ENCODE results near the gene RARB. TPM values are rescaled to one million over a fixed set of nuclear protein-coding genes. Genes with fewer than 3 reads are reported as not detected.

Gene RARB
- total RNA-seq, 2 experiments from 2014 or later, result not detected

GRCh38 chr3:25555695-25556437 lies 127.8 kb downstream of the RARB start:
- ChIA-PET POLR2A (no interaction called here), CTCF (no interaction called here)
- Mint-ChIP-seq H3K36me3 (ENCODE audit: low read depth) (no peaks in the 10 kb centered on the region), H3K9me3 (ENCODE audit: insufficient read depth) (no peaks in the 10 kb centered on the region), H3K27me3 (ENCODE audit: low read depth) (no peaks in the 10 kb centered on the region), H3K4me1 (ENCODE audit: low read depth) (no peaks in the 10 kb centered on the region), H3K4me3 (no peak overlapping the region), H3K27ac (no peak overlapping the region)
- no peak for ATAC-seq
- DNase-seq, result no peak

GRCh38 chr3:25556447-25556846 lies 128.4 kb downstream of the RARB start:
- ChIA-PET POLR2A (no interaction called here), CTCF (no interaction called here)
- no peak for DNase-seq
- Mint-ChIP-seq H3K4me3 (no peak overlapping the region), H3K27me3 (ENCODE audit: low read depth) (peaks cover 3% of the 10 kb centered on the region), H3K36me3 (ENCODE audit: low read depth) (no peaks in the 10 kb centered on the region), H3K27ac (no peak overlapping the region), H3K4me1 (ENCODE audit: low read depth) (no peaks in the 10 kb centered on the region), H3K9me3 (ENCODE audit: insufficient read depth) (no peaks in the 10 kb centered on the region)
- no peak for ATAC-seq

- peaks cover 3% of the 10 kb centered on the region for H3K27me3 Mint-ChIP-seq (ENCODE audit: low read depth)
- no peaks in the 10 kb centered on the region for H3K36me3 Mint-ChIP-seq (ENCODE audit: low read depth)
- ChIA-PET POLR2A (no interaction called here), CTCF (no interaction called here)
- ATAC-seq (no peak), DNase-seq (no peak)
- H3K4me3 Mint-ChIP-seq, result no peak overlapping the region
- H3K27ac Mint-ChIP-seq, result no peak overlapping the region
- H3K9me3 Mint-ChIP-seq (ENCODE audit: insufficient read depth), result no peaks in the 10 kb centered on the region
- H3K4me1 Mint-ChIP-seq (ENCODE audit: low read depth), result no peaks in the 10 kb centered on the region
Observed at GRCh38 chr3:25557694-25558093, 129.6 kb downstream of the RARB start.

- POLR2A ChIA-PET, result no interaction called here
- H3K4me1 Mint-ChIP-seq (ENCODE audit: low read depth), result no peaks in the 10 kb centered on the region
- no peak for ATAC-seq
- CTCF ChIA-PET, result no interaction called here
- no peak for DNase-seq
- no peaks in the 10 kb centered on the region for H3K9me3 Mint-ChIP-seq (ENCODE audit: insufficient read depth)
- H3K27me3 Mint-ChIP-seq (ENCODE audit: low read depth), result peaks cover 3% of the 10 kb centered on the region
- H3K36me3 Mint-ChIP-seq (ENCODE audit: low read depth), result no peaks in the 10 kb centered on the region
- no peak overlapping the region for H3K4me3 Mint-ChIP-seq
- H3K27ac Mint-ChIP-seq, result no peak overlapping the region
Observed at GRCh38 chr3:25558121-25558520, 130.1 kb downstream of the RARB start.

- Mint-ChIP-seq H3K27ac (no peak overlapping the region), H3K9me3 (ENCODE audit: insufficient read depth) (no peaks in the 10 kb centered on the region), H3K4me1 (ENCODE audit: low read depth) (no peaks in the 10 kb centered on the region), H3K4me3 (no peak overlapping the region), H3K27me3 (ENCODE audit: low read depth) (peaks cover 3% of the 10 kb centered on the region), H3K36me3 (ENCODE audit: low read depth) (no peaks in the 10 kb centered on the region)
- ATAC-seq (no peak), DNase-seq (no peak)
- ChIA-PET CTCF (no interaction called here), POLR2A (no interaction called here)
Observed at GRCh38 chr3:25558796-25559195, 130.7 kb downstream of the RARB start.

GRCh38 chr3:25563601-25564000 lies 135.5 kb downstream of the RARB start:
- H3K4me1 Mint-ChIP-seq (ENCODE audit: low read depth), result no peaks in the 10 kb centered on the region
- H3K36me3 Mint-ChIP-seq (ENCODE audit: low read depth), result no peaks in the 10 kb centered on the region
- no peaks in the 10 kb centered on the region for H3K9me3 Mint-ChIP-seq (ENCODE audit: insufficient read depth)
- H3K27me3 Mint-ChIP-seq (ENCODE audit: low read depth), result peaks cover 3% of the 10 kb centered on the region
- POLR2A ChIA-PET, result no interaction called here
- DNase-seq (no peak), ATAC-seq (no peak)
- no peak overlapping the region for H3K4me3 Mint-ChIP-seq
- H3K27ac Mint-ChIP-seq, result no peak overlapping the region
- CTCF ChIA-PET, result no interaction called here

GRCh38 chr3:25564075-25564474 lies 136.0 kb downstream of the RARB start:
- ChIA-PET POLR2A (no interaction called here), CTCF (no interaction called here)
- Mint-ChIP-seq H3K4me1 (ENCODE audit: low read depth) (no peaks in the 10 kb centered on the region), H3K27me3 (ENCODE audit: low read depth) (peaks cover 3% of the 10 kb centered on the region), H3K9me3 (ENCODE audit: insufficient read depth) (no peaks in the 10 kb centered on the region), H3K27ac (no peak overlapping the region), H3K36me3 (ENCODE audit: low read depth) (no peaks in the 10 kb centered on the region), H3K4me3 (no peak overlapping the region)
- DNase-seq (no peak), ATAC-seq (no peak)

GRCh38 chr3:25565807-25566206 lies 137.7 kb downstream of the RARB start:
- Mint-ChIP-seq H3K27ac (no peak overlapping the region), H3K4me3 (no peak overlapping the region), H3K9me3 (ENCODE audit: insufficient read depth) (no peaks in the 10 kb centered on the region), H3K4me1 (ENCODE audit: low read depth) (no peaks in the 10 kb centered on the region), H3K27me3 (ENCODE audit: low read depth) (peaks cover 3% of the 10 kb centered on the region), H3K36me3 (ENCODE audit: low read depth) (no peaks in the 10 kb centered on the region)
- POLR2A ChIA-PET, result no interaction called here
- DNase-seq (no peak), ATAC-seq (no peak)
- CTCF ChIA-PET, result no interaction called here

- POLR2A ChIA-PET, result no interaction called here
- CTCF ChIA-PET, result no interaction called here
- H3K4me3 Mint-ChIP-seq, result no peak overlapping the region
- H3K36me3 Mint-ChIP-seq (ENCODE audit: low read depth), result no peaks in the 10 kb centered on the region
- no peaks in the 10 kb centered on the region for H3K4me1 Mint-ChIP-seq (ENCODE audit: low read depth)
- no peak overlapping the region for H3K27ac Mint-ChIP-seq
- H3K27me3 Mint-ChIP-seq (ENCODE audit: low read depth), result no peaks in the 10 kb centered on the region
- DNase-seq (no peak), ATAC-seq (no peak)
- no peaks in the 10 kb centered on the region for H3K9me3 Mint-ChIP-seq (ENCODE audit: insufficient read depth)
Observed at GRCh38 chr3:25566358-25566920, 138.4 kb downstream of the RARB start.

- DNase-seq (no peak), ATAC-seq (no peak)
- no peaks in the 10 kb centered on the region for H3K9me3 Mint-ChIP-seq (ENCODE audit: insufficient read depth)
- no peaks in the 10 kb centered on the region for H3K4me1 Mint-ChIP-seq (ENCODE audit: low read depth)
- no peaks in the 10 kb centered on the region for H3K27me3 Mint-ChIP-seq (ENCODE audit: low read depth)
- H3K4me3 Mint-ChIP-seq, result no peak overlapping the region
- H3K27ac Mint-ChIP-seq, result no peak overlapping the region
- ChIA-PET POLR2A (no interaction called here), CTCF (no interaction called here)
- no peaks in the 10 kb centered on the region for H3K36me3 Mint-ChIP-seq (ENCODE audit: low read depth)
Observed at GRCh38 chr3:25567388-25567787, 139.3 kb downstream of the RARB start.

GRCh38 chr3:25567806-25568524 lies 139.9 kb downstream of the RARB start:
- H3K4me1 Mint-ChIP-seq (ENCODE audit: low read depth), result no peaks in the 10 kb centered on the region
- DNase-seq (no peak), ATAC-seq (no peak)
- H3K36me3 Mint-ChIP-seq (ENCODE audit: low read depth), result no peaks in the 10 kb centered on the region
- no peak overlapping the region for H3K4me3 Mint-ChIP-seq
- ChIA-PET CTCF (no interaction called here), POLR2A (no interaction called here)
- no peaks in the 10 kb centered on the region for H3K27me3 Mint-ChIP-seq (ENCODE audit: low read depth)
- no peak overlapping the region for H3K27ac Mint-ChIP-seq
- H3K9me3 Mint-ChIP-seq (ENCODE audit: insufficient read depth), result no peaks in the 10 kb centered on the region

GRCh38 chr3:25568525-25569078 lies 140.5 kb downstream of the RARB start:
- no peak for ATAC-seq
- H3K27ac Mint-ChIP-seq, result no peak overlapping the region
- no peak overlapping the region for H3K4me3 Mint-ChIP-seq
- no peaks in the 10 kb centered on the region for H3K36me3 Mint-ChIP-seq (ENCODE audit: low read depth)
- H3K9me3 Mint-ChIP-seq (ENCODE audit: insufficient read depth), result no peaks in the 10 kb centered on the region
- no peaks in the 10 kb centered on the region for H3K4me1 Mint-ChIP-seq (ENCODE audit: low read depth)
- POLR2A ChIA-PET, result no interaction called here
- no peaks in the 10 kb centered on the region for H3K27me3 Mint-ChIP-seq (ENCODE audit: low read depth)
- no peak for DNase-seq
- CTCF ChIA-PET, result no interaction called here

Data from activated CD8-positive, alpha-beta T cell treated with anti-CD3 and anti-CD28 coated beads, Interleukin-2, amount 10 ng/mL, durations not matched to agents 7 days and 5 days (primary cell).